Trophoblast cell (in vitro differentiated cells and primary cell): ENCODE measurements around the gene PPDPF.

Source experiments
- DNase-seq, 2 donors: peaks; one replicate each; pipeline ENCODE4 v3.0.0-alpha.2; 2016
- H2AFZ ChIP-seq: 2 replicates; pipeline ENCODE4 v1.6.1; 2013; ENCODE audit warnings: low read length, moderate library complexity, mild to moderate bottlenecking; ENCODE audit not compliant: insufficient read depth, poor library complexity
- H2AK5ac ChIP-seq: 2 replicates; pipeline ENCODE4 v1.6.1; 2013; ENCODE audit warnings: mild to moderate bottlenecking, low read length
- H2BK120ac ChIP-seq: 2 replicates; pipeline ENCODE4 v1.6.1; 2013; ENCODE audit warnings: low read length, mild to moderate bottlenecking, moderate library complexity; ENCODE audit not compliant: insufficient read depth, poor library complexity
- H2BK12ac ChIP-seq: 2 replicates; pipeline ENCODE4 v1.6.1; 2013; ENCODE audit warnings: mild to moderate bottlenecking, low read length, moderate library complexity
- H2BK5ac ChIP-seq: 2 replicates; pipeline ENCODE4 v1.6.1; 2013; ENCODE audit warnings: low read length, low read depth, moderate library complexity, mild to moderate bottlenecking; ENCODE audit not compliant: poor library complexity
- H3K14ac ChIP-seq: 2 replicates; pipeline ENCODE4 v1.6.1; 2013; ENCODE audit warnings: mild to moderate bottlenecking, low read length
- H3K18ac ChIP-seq: 2 replicates; pipeline ENCODE4 v1.6.1; 2013; ENCODE audit warnings: mild to moderate bottlenecking, low read length
- H3K23ac ChIP-seq: 2 replicates; pipeline ENCODE4 v1.6.1; 2013; ENCODE audit warnings: low read length
- H3K27ac ChIP-seq: 2 replicates; pipeline ENCODE4 v1.5.1; 2013; ENCODE audit warnings: low read depth, mild to moderate bottlenecking, inconsistent platforms, low read length, moderate library complexity
- H3K27me3 ChIP-seq: 2 replicates; pipeline ENCODE4 v1.6.1; 2013; ENCODE audit warnings: inconsistent platforms, mild to moderate bottlenecking, low read length, moderate library complexity; ENCODE audit not compliant: insufficient read depth
- H3K36me3 ChIP-seq, 2 experiments: 1 replicate in 1 of 2; 2 replicates in 1 of 2; pipeline ENCODE4 v1.6.1; 2013; ENCODE audit warnings: low read length in 2 of 2, mild to moderate bottlenecking in 2 of 2, moderate library complexity in 1 of 2; ENCODE audit not compliant: insufficient read depth in 2 of 2, control insufficient read depth in 1 of 2
- H3K4ac ChIP-seq: 2 replicates; pipeline ENCODE4 v1.6.1; 2013; ENCODE audit warnings: low read depth, mild to moderate bottlenecking, low read length, moderate library complexity
- H3K4me1 ChIP-seq, 2 experiments: 1 replicate in 1 of 2; 2 replicates in 1 of 2; pipeline ENCODE4 v1.6.1; 2013; ENCODE audit warnings: low read length in 2 of 2, mild to moderate bottlenecking in 2 of 2, moderate library complexity in 1 of 2; ENCODE audit not compliant: insufficient read depth in 2 of 2, control insufficient read depth in 1 of 2
- H3K4me2 ChIP-seq: 2 replicates; pipeline ENCODE4 v1.6.1; 2013; ENCODE audit warnings: inconsistent platforms, mild to moderate bottlenecking, low read length, moderate library complexity
- H3K4me3 ChIP-seq: 2 replicates; pipeline ENCODE4 v1.5.1; 2013; ENCODE audit warnings: mild to moderate bottlenecking, low read depth, low read length, inconsistent platforms
- H3K79me1 ChIP-seq: one replicate; pipeline ENCODE4 v1.6.1; 2013; ENCODE audit warnings: low read length
- H3K79me2 ChIP-seq: 2 replicates; pipeline ENCODE4 v1.6.1; 2013; ENCODE audit warnings: low read length, mild to moderate bottlenecking; ENCODE audit not compliant: control insufficient read depth, insufficient read depth, poor library complexity
- H3K9ac ChIP-seq: 2 replicates; pipeline ENCODE4 v1.6.1; 2013; ENCODE audit warnings: mild to moderate bottlenecking, low read length
- H3K9me3 ChIP-seq: 2 replicates; pipeline ENCODE4 v1.6.1; 2013; ENCODE audit warnings: low read depth, mild to moderate bottlenecking, control low read depth, inconsistent platforms, low read length; ENCODE audit not compliant: insufficient read depth
- H4K12ac ChIP-seq: 2 replicates; pipeline ENCODE4 v1.6.1; 2013; ENCODE audit warnings: low read depth, mild to moderate bottlenecking, low read length, moderate library complexity
- H4K8ac ChIP-seq: 2 replicates; pipeline ENCODE4 v1.6.1; 2013; ENCODE audit warnings: low read depth, mild to moderate bottlenecking, low read length, moderate library complexity
- H4K91ac ChIP-seq: one replicate; pipeline ENCODE4 v1.6.1; 2013; ENCODE audit warnings: low read depth, mild to moderate bottlenecking, low read length, moderate library complexity
- whole genome bisulfite sequencing: extraction: QIAGEN DNeasy Blood & Tissue Kit; methylation state at CpG from one replicate; pipeline ENCODE4 v1.1.7; 2013; ENCODE audit warnings: missing lambda C conversion rate; ENCODE audit not compliant: insufficient read length, insufficient coverage; ENCODE audit errors: extremely low coverage; 5-methylcytosine and 5-hydroxymethylcytosine counted together

PPDPF gene

DNA sequence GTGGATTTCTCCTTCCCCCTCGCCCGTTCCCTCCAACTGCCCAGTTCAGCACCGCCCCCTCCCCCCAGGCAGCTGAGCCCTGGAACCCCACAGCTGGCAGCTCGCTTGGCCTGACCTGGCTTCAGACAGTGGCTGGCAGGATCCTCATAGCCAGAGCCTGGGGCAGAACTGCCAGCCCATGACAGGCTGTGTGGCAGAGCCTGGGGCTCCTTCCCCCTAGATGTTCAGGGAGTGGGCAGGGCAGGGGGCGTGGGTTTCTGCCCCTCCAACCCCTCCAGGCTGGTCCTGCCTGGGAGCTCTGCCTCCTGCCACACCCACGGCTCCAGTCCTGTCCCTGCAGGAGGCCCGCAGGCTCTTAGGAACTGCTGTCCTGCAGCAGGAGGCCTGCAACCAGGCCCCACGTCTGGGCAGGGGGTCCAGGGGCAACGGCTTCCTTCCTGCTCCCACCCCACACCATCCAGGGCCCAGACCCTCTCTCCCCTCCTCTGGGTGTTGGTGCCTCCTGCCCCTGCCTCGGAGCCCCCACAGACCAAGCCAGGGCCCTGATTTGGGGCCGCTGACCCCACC is 38.5 kb upstream of the PPDPF start:
- peaks cover 3% of the 10 kb centered on the region for H3K9me3 ChIP-seq
- H3K79me1 ChIP-seq: no peaks in the 10 kb centered on the region
- no peaks in the 10 kb centered on the region for H3K36me3 ChIP-seq
- H2BK5ac ChIP-seq: no peak overlapping the region
- H3K79me2 ChIP-seq: no peaks in the 10 kb centered on the region
- no peak overlapping the region for H4K8ac ChIP-seq
- no peak overlapping the region for H3K4me2 ChIP-seq
- H3K4me3 ChIP-seq: no peak overlapping the region
- H3K4ac ChIP-seq: no peak overlapping the region
- DNase-seq: no peak
- H3K23ac ChIP-seq: no peak overlapping the region
- no peak overlapping the region for H3K14ac ChIP-seq
- no peaks in the 10 kb centered on the region for H3K4me1 ChIP-seq
- WGBS: no CpG with 5 or more reads among the region's 11 CpGs
- H4K91ac ChIP-seq: no peak overlapping the region
- H3K18ac ChIP-seq: no peak overlapping the region
- no peak overlapping the region for H2AK5ac ChIP-seq
- no peak overlapping the region for H2AFZ ChIP-seq
- H3K9ac ChIP-seq: no peak overlapping the region
- no peak overlapping the region for H2BK120ac ChIP-seq
- H3K27ac ChIP-seq: no peak overlapping the region
- peaks cover under 1% of the 10 kb centered on the region for H3K27me3 ChIP-seq
- H2BK12ac ChIP-seq: no peak overlapping the region
- H4K12ac ChIP-seq: no peak overlapping the region

DNA sequence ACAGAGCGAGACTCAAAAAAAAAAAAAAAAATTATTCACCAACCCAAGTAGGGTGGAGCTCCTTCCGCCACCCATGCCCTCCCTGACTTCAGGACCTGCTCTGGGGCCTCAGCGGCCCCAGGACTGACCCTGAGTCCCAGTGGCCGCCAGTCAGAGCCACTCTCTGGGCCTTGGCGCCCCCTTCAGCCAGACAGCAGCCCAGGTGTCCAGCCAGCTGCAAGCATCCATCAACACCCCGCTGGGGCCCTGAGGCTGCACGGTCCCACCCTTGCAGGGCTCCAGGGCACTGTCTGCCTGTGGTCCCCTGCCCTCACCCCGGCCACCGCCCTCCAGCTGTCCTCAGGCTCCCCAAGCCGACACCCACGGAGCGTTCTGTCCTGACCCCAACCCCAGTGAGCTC is 36.7 kb upstream of the PPDPF start:
- no peak overlapping the region for H3K14ac ChIP-seq
- no peak overlapping the region for H4K12ac ChIP-seq
- no peak overlapping the region for H3K27ac ChIP-seq
- no peak overlapping the region for H2BK120ac ChIP-seq
- H3K27me3 ChIP-seq: peaks cover 13% of the 10 kb centered on the region
- no peaks in the 10 kb centered on the region for H3K36me3 ChIP-seq
- no peak overlapping the region for H3K4me3 ChIP-seq
- H3K23ac ChIP-seq: no peak overlapping the region
- H3K79me1 ChIP-seq: no peaks in the 10 kb centered on the region
- no peaks in the 10 kb centered on the region for H3K79me2 ChIP-seq
- DNase-seq: no peak
- H2BK5ac ChIP-seq: no peak overlapping the region
- no peak overlapping the region for H3K9ac ChIP-seq
- no peak overlapping the region for H3K4me2 ChIP-seq
- WGBS: no CpG with 5 or more reads among the region's 12 CpGs
- peaks cover 0 to 2% of the 10 kb centered on the region in 2 experiments for H3K4me1 ChIP-seq
- no peak overlapping the region for H4K8ac ChIP-seq
- H2AK5ac ChIP-seq: no peak overlapping the region
- no peak overlapping the region for H2BK12ac ChIP-seq
- no peak overlapping the region for H2AFZ ChIP-seq
- H3K9me3 ChIP-seq: peaks cover 3% of the 10 kb centered on the region
- no peak overlapping the region for H3K4ac ChIP-seq
- H3K18ac ChIP-seq: no peak overlapping the region
- H4K91ac ChIP-seq: no peak overlapping the region

DNA sequence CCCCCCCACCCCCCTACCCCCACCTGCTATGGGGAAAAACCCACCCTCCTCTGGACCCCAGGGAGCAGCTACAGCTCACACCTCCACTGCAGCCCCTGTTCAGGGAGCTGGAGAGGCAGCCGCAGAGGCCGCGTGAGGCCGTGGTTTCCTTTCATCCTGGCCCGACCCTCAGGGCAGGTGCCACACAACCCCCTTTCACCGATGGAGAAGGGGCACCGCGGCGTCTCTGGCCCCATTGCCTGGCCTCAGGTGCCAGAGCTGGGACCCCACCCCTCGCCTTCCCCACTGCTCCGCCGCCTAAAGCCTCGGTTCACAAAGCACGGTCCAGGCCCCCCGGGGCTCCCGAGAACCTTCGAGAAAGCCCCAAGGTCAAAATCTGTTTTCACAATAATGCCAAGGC is 36.3 kb upstream of the PPDPF start:
- H3K36me3 ChIP-seq: no peaks in the 10 kb centered on the region
- no CpG with 5 or more reads among the region's 17 CpGs for WGBS
- peaks cover 0 to 2% of the 10 kb centered on the region in 2 experiments for H3K4me1 ChIP-seq
- no peak overlapping the region for H3K23ac ChIP-seq
- peaks cover 16% of the 10 kb centered on the region for H3K27me3 ChIP-seq
- H4K91ac ChIP-seq: no peak overlapping the region
- H3K4me2 ChIP-seq: no peak overlapping the region
- H3K9me3 ChIP-seq: peaks cover 3% of the 10 kb centered on the region
- no peak for DNase-seq
- H4K12ac ChIP-seq: no peak overlapping the region
- H3K14ac ChIP-seq: no peak overlapping the region
- no peak overlapping the region for H3K27ac ChIP-seq
- H2BK5ac ChIP-seq: no peak overlapping the region
- no peak overlapping the region for H2AK5ac ChIP-seq
- H3K18ac ChIP-seq: no peak overlapping the region
- H3K4ac ChIP-seq: no peak overlapping the region
- H2BK120ac ChIP-seq: no peak overlapping the region
- H3K79me2 ChIP-seq: no peaks in the 10 kb centered on the region
- no peak overlapping the region for H2BK12ac ChIP-seq
- no peak overlapping the region for H3K9ac ChIP-seq
- H4K8ac ChIP-seq: no peak overlapping the region
- H2AFZ ChIP-seq: no peak overlapping the region
- H3K4me3 ChIP-seq: no peak overlapping the region
- no peaks in the 10 kb centered on the region for H3K79me1 ChIP-seq

DNA sequence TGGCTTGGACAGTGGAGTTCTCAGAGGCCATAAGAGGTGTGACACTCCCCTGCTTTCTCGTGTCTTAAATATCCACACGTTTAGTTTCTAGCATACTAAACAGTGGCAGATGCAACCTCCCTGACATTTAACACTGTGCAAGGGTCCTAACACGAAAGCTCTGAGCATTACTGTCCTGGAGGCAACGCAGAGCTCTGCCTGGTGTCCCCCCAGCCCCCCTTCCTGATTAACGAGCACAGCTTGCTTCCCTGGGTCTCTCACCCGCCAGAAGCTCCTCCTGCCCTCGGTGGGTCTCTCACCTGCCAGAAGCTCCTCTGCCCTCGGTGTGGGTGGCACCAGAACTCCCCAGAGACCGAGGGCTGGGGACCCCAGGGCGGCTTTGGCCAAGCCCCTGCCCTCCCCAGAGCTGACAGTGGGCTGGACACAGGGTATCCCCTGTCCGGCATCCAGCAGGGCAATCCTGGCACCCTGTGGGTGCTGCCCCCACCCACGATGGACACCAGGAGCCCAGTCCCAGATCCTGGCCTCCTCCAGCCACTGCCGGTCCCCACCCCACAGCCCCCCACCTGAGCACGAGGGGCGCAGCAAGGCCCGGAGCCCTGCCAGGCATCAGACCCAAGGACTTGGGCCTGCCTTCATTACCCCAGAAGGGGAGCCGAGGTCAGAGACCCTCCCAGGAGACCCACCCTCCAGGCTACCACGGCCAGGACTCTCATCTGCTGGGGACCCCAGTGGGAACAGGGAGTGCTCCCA is 35.7 kb upstream of the PPDPF start:
- no peak overlapping the region for H3K14ac ChIP-seq
- no peak overlapping the region for H4K91ac ChIP-seq
- H3K18ac ChIP-seq: no peak overlapping the region
- no peak overlapping the region for H4K8ac ChIP-seq
- H4K12ac ChIP-seq: no peak overlapping the region
- no peak overlapping the region for H2BK120ac ChIP-seq
- H3K79me2 ChIP-seq: no peaks in the 10 kb centered on the region
- no peak overlapping the region for H3K4me3 ChIP-seq
- no peak overlapping the region for H3K27ac ChIP-seq
- no peaks in the 10 kb centered on the region for H3K79me1 ChIP-seq
- no peak overlapping the region for H3K9ac ChIP-seq
- H2BK5ac ChIP-seq: no peak overlapping the region
- H3K4me2 ChIP-seq: no peak overlapping the region
- no peak overlapping the region for H3K23ac ChIP-seq
- DNase-seq: no peak
- H3K4me1 ChIP-seq: peaks cover 0 to 2% of the 10 kb centered on the region in 2 experiments
- no peaks in the 10 kb centered on the region for H3K36me3 ChIP-seq
- no peak overlapping the region for H2BK12ac ChIP-seq
- peaks cover 16% of the 10 kb centered on the region for H3K27me3 ChIP-seq
- peaks cover 3% of the 10 kb centered on the region for H3K9me3 ChIP-seq
- H2AK5ac ChIP-seq: no peak overlapping the region
- no CpG with 5 or more reads among the region's 18 CpGs for WGBS
- H3K4ac ChIP-seq: no peak overlapping the region
- H2AFZ ChIP-seq: no peak overlapping the region
